Adrenal gland (tissue), 12 donors: ENCODE measurements around the gene ZNF217. TPM values are rescaled to one million over a fixed set of nuclear protein-coding genes. Genes with fewer than 3 reads are reported as not detected.
"Not testable (repeated sequence)": the region's sequence is repeated elsewhere in the genome, so short reads cannot be mapped to it uniquely, and the experiment has no call there.

Experiments used
- DNase-seq, 7 donors: peaks; one replicate each; pipeline ENCODE4 v3.0.0-alpha.2; 2019 to 2020
- H3K27ac ChIP-seq, 5 donors: fragments of 200-600 bp; sonication (generic) in 4 of 5; 1 replicate in 3 of 5; 2 replicates in 2 of 5; pipeline versions ENCODE4 v1.5.1 to v1.8.0; 2016 to 2020; ENCODE audit warnings: mild to moderate bottlenecking in 1 of 5
- H3K27me3 ChIP-seq: fragments of 200-600 bp; 2 replicates; pipeline ENCODE4 v1.8.0; 2021
- H3K36me3 ChIP-seq, 2 donors: fragments of 200-600 bp; replicated peaks in 1 of 2; 1 replicate in 1 of 2; 2 replicates in 1 of 2; pipeline versions ENCODE4 v1.5.1 to v1.8.0; 2018 to 2022
- H3K4me1 ChIP-seq, 2 donors: fragments of 200-600 bp; replicated peaks in 1 of 2; 1 replicate in 1 of 2; 2 replicates in 1 of 2; pipeline versions ENCODE4 v1.5.1 to v1.8.0; 2018 to 2021
- H3K4me3 ChIP-seq, 4 donors: fragments of 200-600 bp; sonication (generic) in 3 of 4; one replicate each; pipeline ENCODE4 v1.5.1; 2016 to 2018
- H3K9me3 ChIP-seq, 3 donors: fragments of 200-600 bp; sonication (generic) in 1 of 3; replicated peaks in 1 of 3; 1 replicate in 2 of 3; 2 replicates in 1 of 3; pipeline versions ENCODE4 v1.5.1 to v1.8.0; 2016 to 2021
- POLR2A ChIP-seq, 2 donors: fragments of 450-650 bp; IDR thresholded peaks; one replicate each; pipeline ENCODE4 v1.6.1; 2017; ENCODE audit warnings: antibody characterized with exemption in 2 of 2, mild to moderate bottlenecking in 2 of 2, moderate library complexity in 1 of 2
- WGBS, 4 donors: extraction: QIAGEN DNeasy Blood & Tissue Kit in 2 of 4; methylation state at CpG; one replicate each; pipeline versions ENCODE4 v1.1.5 to v1.1.7; 2013 to 2017; 5-methylcytosine and 5-hydroxymethylcytosine counted together
- intact Hi-C, 2 donors: fragments of 100-400 bp; cut with DNase I; formaldehyde crosslinking; loops; one replicate each; pipeline versions ENCODE4 v1.14.1 to v1.15.0; 2022 to 2023
- polyA plus RNA-seq, 3 donors: library from polyadenylated mRNA; stranded (reverse); fragments of 200-250 nt in 2 of 3; fragments of 350-450 nt in 1 of 3; fragmentation: Illumina TruSeq in 1 of 3; extraction: RNeasy Lipid Tissue Mini Kit (QIAGEN cat#74804) in 1 of 3; gene quantifications; one replicate each; pipeline ENCODE4 v1.2.3, GENCODE V29; 2013 to 2014
- total RNA-seq, 9 donors: library from RNA; depleted of rRNA in 4 of 9; stranded (reverse); fragments of >200 nt in 4 of 9; fragments of 120-200 nt in 1 of 9; fragmentation: NEBNext Ultra II Directional in 1 of 9; extraction: Animal tissue kit (Norgen Biotek cat#: 25700) in 1 of 9; gene quantifications; one replicate each; pipeline versions ENCODE4 v1.1.0 to v1.2.4, GENCODE V29; 2013 to 2023
- TF ChIP-seq, protein P1 (sequence below), 6 experiments: fragments of 450-650 bp in 4 of 6; fragments of 200-600 bp in 2 of 6; sonication (generic) in 1 of 6; IDR thresholded peaks; 1 replicate in 5 of 6; 2 replicates in 1 of 6; pipeline versions ENCODE4 v1.5.1 to v1.8.0; 2016 to 2021; ENCODE audit warnings: antibody characterized with exemption in 6 of 6, mild to moderate bottlenecking in 2 of 6, moderate library complexity in 1 of 6
- donor health status: healthy with polysubstance abuse.
- donor health status: Bipolar disorder and iron deficiency.
- donor health status: DM: yes; HTN: yes; CAD: no.
- donor health status: DM: no; HTN: no; CAD: no.
- donor health status: DM: no; HTN: no; CAD: no.
- donor health status: DM: yes; HTN: yes; CAD: no.

The ZNF217 gene
- total and polyA plus RNA-seq, 12 donors, result 3.3 to 23.4 (median 11.8) TPM

DNA sequence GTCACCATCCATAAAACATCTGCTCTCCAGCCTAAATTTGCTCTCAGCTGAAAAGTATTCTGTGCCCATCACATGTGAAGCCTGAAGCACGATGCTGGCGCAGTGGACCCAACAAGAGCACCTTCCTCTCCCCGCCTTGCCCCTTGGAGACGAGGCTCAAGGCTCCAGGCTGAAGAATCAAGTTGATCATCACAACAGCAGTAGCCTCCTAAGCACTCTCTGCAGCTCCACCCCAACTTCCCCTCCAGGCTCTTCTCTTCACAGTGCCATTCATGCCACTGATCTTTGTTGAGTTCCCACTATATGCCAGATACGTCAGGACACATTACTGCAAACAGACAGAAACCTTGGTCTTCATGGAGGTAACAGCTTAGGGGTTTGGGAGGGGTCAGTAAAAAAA lies 41.6 kb upstream of the ZNF217 start:
- no peak overlapping the region for H3K4me3 ChIP-seq
- peak in 1 of 7 donors; percentile 13 for DNase-seq
- TF ChIP-seq, protein P1, sequence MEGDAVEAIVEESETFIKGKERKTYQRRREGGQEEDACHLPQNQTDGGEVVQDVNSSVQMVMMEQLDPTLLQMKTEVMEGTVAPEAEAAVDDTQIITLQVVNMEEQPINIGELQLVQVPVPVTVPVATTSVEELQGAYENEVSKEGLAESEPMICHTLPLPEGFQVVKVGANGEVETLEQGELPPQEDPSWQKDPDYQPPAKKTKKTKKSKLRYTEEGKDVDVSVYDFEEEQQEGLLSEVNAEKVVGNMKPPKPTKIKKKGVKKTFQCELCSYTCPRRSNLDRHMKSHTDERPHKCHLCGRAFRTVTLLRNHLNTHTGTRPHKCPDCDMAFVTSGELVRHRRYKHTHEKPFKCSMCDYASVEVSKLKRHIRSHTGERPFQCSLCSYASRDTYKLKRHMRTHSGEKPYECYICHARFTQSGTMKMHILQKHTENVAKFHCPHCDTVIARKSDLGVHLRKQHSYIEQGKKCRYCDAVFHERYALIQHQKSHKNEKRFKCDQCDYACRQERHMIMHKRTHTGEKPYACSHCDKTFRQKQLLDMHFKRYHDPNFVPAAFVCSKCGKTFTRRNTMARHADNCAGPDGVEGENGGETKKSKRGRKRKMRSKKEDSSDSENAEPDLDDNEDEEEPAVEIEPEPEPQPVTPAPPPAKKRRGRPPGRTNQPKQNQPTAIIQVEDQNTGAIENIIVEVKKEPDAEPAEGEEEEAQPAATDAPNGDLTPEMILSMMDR (IDR thresholded peaks at IDR 0.05), result no peak
- TF ChIP-seq POLR2A (IDR thresholded peaks at IDR 0.05), result no peak
- no peaks in the 10 kb centered on the region for H3K9me3 ChIP-seq
- H3K27ac ChIP-seq, result no peak overlapping the region
- H3K4me1 ChIP-seq, result no peaks in the 10 kb centered on the region
- 82 to 89% (median 84%) methylated on average over 5 of the region's 5 CpGs for WGBS, 4 donors
- no peaks in the 10 kb centered on the region for H3K36me3 ChIP-seq
- no peaks in the 10 kb centered on the region for H3K27me3 ChIP-seq
- intact Hi-C loops, result no loop called here

DNA sequence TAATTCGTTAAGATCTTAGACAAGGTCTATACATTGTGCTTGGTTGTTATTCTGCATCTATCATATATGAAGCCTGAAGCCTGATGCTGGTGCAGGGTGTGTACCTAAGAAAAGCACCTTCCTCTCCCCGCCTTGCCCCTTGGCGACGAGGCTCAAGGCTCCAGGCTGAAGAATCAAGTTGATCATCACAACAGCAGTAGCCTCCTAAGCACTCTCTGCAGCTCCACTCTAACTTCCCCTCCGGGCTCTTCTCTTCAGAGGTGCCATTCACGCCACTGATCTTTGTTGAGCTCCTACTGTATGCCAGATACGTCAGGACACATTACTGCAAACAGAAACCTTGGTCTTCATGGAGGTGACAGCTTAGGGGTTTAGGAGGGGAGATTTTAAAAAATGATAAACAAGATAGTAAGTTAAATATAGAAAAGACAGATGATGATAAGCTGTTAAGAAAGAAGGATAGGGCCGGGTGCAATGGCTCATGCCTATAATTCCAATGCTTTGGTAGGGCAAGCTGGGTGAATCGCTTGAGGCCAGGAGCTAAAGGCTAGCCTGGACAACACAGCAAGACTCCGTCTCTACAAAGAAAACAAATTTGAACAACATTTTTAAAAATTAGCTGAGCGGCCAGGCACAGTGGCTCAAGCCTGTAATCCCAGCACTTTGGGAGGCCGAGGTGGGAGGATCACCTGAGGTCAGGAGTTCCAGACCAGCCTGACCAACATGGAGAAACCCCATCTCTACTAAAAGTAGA lies 38.4 kb upstream of the ZNF217 start:
- no peak for TF ChIP-seq POLR2A (IDR thresholded peaks at IDR 0.05)
- TF ChIP-seq, protein P1 (IDR thresholded peaks at IDR 0.05), result no peak
- Histone ChIP-seq H3K4me1 (no peaks in the 10 kb centered on the region), H3K36me3 (no peaks in the 10 kb centered on the region), H3K4me3 (no peak overlapping the region), H3K9me3 (no peaks in the 10 kb centered on the region), H3K27me3 (no peaks in the 10 kb centered on the region), H3K27ac (no peak overlapping the region)
- intact Hi-C loops, result no loop called here
- WGBS, 4 donors, result 86 to 93% (median 89%) methylated on average over 11 to 12 of the region's 12 CpGs
- peak in 2 of 7 donors; percentile 8 to 28 for DNase-seq

DNA sequence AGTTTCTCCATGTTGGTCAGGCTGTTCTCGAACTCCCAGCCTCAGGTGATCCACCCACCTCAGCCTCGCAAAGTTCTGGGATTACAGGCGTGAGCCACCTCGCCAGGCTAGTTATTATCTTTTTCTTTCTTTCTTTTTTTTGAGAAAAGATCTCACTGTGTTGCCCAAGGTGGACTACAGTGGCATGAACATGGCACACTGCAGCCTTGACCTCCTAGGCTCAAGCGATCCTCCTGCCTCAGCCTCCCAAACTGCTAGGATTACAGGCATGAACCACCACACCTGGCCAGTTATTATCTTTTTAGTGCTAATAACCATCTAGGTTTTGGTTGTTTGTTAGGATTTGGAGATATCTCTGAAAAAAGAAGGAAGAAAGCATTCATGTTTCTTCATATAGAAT lies 35.8 kb upstream of the ZNF217 start:
- WGBS, 4 donors, result 73 to 91% (median 77%) methylated on average over 4 to 5 of the region's 5 CpGs
- intact Hi-C loops, result no loop called here
- Histone ChIP-seq H3K36me3 (no peaks in the 10 kb centered on the region), H3K9me3 (no peaks in the 10 kb centered on the region), H3K4me1 (peaks cover 3 to 13% of the 10 kb centered on the region in 2 donors), H3K27ac (no peak overlapping the region), H3K4me3 (no peak overlapping the region), H3K27me3 (no peaks in the 10 kb centered on the region)
- TF ChIP-seq, protein P1 (IDR thresholded peaks at IDR 0.05), result no peak
- no peak for TF ChIP-seq POLR2A (IDR thresholded peaks at IDR 0.05)
- DNase-seq, result peak in 1 of 7 donors; percentile 3

DNA sequence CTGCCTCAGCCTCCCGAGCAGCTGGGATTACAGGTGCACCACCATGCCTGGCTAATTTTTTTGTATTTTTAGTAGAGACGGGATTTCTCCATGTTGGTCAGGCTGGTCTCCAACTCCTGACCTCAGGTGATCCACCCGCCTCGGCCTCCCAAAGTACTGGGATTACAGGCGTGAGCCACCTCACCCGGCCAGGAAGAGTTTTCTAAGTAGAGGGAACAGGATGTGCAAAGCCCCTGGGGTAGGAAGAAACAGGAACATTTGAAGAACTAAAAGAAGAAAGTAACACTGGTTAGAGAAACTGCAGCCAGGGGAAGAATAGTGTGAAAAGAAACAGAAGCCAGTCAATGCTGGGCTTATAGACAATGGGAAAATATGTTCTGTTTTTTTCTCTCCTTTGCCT lies 35.1 kb upstream of the ZNF217 start:
- intact Hi-C loops, H3K9me3 ChIP-seq, H3K27me3 ChIP-seq, H3K36me3 ChIP-seq, H3K4me3 ChIP-seq, H3K27ac ChIP-seq: not testable (repeated sequence)
- peak in 1 of 7 donors; percentile 30 for DNase-seq
- 91 to 95% (median 93%) methylated on average over 6 of the region's 6 CpGs for WGBS, 4 donors
- peaks cover 10 to 20% of the 10 kb centered on the region in 2 donors for H3K4me1 ChIP-seq

DNA sequence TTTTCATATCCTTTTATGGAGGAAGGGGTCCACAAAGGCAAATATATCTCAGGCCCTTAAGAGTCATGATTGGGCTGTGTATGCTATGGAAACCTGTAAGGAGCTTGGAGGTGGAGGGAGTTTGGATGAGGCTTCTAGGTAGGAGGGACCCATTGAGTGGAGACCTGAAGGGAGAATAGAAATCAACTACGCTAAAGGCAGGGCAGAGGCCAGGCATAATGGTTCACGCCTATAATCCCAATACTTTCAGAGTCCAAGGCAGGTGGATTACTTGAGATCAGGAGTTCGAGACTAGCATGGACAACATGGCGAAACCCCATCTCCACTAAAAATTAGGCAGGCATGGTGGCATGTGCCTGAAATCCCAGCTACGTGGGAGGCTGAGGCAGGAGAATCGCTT lies 34.4 kb upstream of the ZNF217 start:
- Histone ChIP-seq H3K36me3 (no peaks in the 10 kb centered on the region), H3K9me3 (no peaks in the 10 kb centered on the region), H3K27me3 (no peaks in the 10 kb centered on the region), H3K27ac (no peak overlapping the region), H3K4me1 (peaks cover 12 to 24% of the 10 kb centered on the region in 2 donors), H3K4me3 (no peak overlapping the region)
- WGBS, 4 donors, result 91 to 97% (median 95%) methylated on average over 6 of the region's 6 CpGs
- DNase-seq, result peak in 1 of 7 donors; percentile 15
- intact Hi-C loops, result no loop called here
- TF ChIP-seq, protein P1 (IDR thresholded peaks at IDR 0.05), result no peak
- TF ChIP-seq POLR2A (IDR thresholded peaks at IDR 0.05), result no peak

DNA sequence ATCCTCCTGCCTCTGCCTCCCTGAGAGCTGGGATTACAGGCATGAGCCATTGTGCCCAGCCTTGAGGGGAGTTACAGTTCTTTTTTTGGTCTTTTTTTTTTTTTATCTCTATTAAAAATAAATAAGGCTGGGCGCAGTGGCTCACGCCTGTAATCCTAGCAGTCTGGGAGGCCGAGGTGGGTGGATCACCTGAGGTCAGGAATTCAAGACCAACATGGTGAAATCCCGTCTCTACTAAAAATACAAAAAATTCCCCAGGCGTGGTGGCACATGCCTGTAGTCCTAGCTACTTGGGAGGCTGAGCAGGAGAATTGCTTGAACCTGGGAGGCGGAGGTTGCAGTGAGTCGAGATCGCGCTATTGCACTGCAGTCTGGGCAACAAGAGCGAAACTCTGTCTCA lies 33.4 kb upstream of the ZNF217 start:
- H3K27me3 ChIP-seq, H3K27ac ChIP-seq, H3K4me3 ChIP-seq, H3K9me3 ChIP-seq, intact Hi-C loops, H3K36me3 ChIP-seq: not testable (repeated sequence)
- H3K4me1 ChIP-seq, result peaks cover 22 to 35% of the 10 kb centered on the region in 2 donors
- WGBS, 4 donors, result 90 to 97% (median 96%) methylated on average over 10 of the region's 10 CpGs
- DNase-seq, result peak in 1 of 7 donors; percentile 14
